HG03135 (cell line): ENCODE measurements around the gene STK40.
A peak's percentile ranks its signal among the peaks of the same experiment; 100 is the strongest.

Experiments used
- ATAC-seq: cut with Tn5 transposase; IDR thresholded peaks from one replicate; pipeline ENCODE4 v1.9.1; 2021; ENCODE audit warnings: mild to moderate bottlenecking, moderate library complexity; ENCODE audit not compliant: unreplicated experiment

STK40 gene

GRCh38 chr1:36385410-36386264, at the start of gene STK40:
STK40 (minus strand) TSS chr1:36385924; CDS start chr1:36361332, 24,592 bp downstream.
- peak; percentile 86 for ATAC-seq

GRCh38 chr1:36433102-36433501, 47.4 kb upstream of the STK40 start:
- ATAC-seq, result no peak

GRCh38 chr1:36432616-36433015, 46.9 kb upstream of the STK40 start:
- ATAC-seq, result no peak

GRCh38 chr1:36425791-36426190, 40.1 kb upstream of the STK40 start:
- ATAC-seq, result no peak

GRCh38 chr1:36421649-36422048, 35.9 kb upstream of the STK40 start:
- no peak for ATAC-seq

- ATAC-seq, result no peak
These were observed 35.2 kb upstream of the STK40 start for GRCh38 chr1:36420836-36421317.

GRCh38 chr1:36420409-36420808, 34.7 kb upstream of the STK40 start:
- no peak for ATAC-seq

GRCh38 chr1:36419569-36419968, 33.8 kb upstream of the STK40 start:
- no peak for ATAC-seq

- no peak for ATAC-seq
These were observed 33.4 kb upstream of the STK40 start for GRCh38 chr1:36419140-36419539.

- ATAC-seq, result no peak
These were observed 32.2 kb upstream of the STK40 start for GRCh38 chr1:36417931-36418330.

- no peak for ATAC-seq
These were observed 30.1 kb upstream of the STK40 start for GRCh38 chr1:36415661-36416326.

GRCh38 chr1:36414384-36414783, 28.7 kb upstream of the STK40 start:
- ATAC-seq, result no peak

- no peak for ATAC-seq
These were observed 26.2 kb upstream of the STK40 start for GRCh38 chr1:36411674-36412648.

- ATAC-seq, result no peak
These were observed 22.8 kb upstream of the STK40 start for GRCh38 chr1:36408479-36408878.

- no peak for ATAC-seq
These were observed 20.7 kb upstream of the STK40 start for GRCh38 chr1:36406440-36406839.

GRCh38 chr1:36402504-36402890, 16.8 kb upstream of the STK40 start:
- ATAC-seq, result no peak

- ATAC-seq, result no peak
These were observed 16.1 kb upstream of the STK40 start for GRCh38 chr1:36401602-36402503.

GRCh38 chr1:36400825-36401601, 15.3 kb upstream of the STK40 start:
- no peak for ATAC-seq

GRCh38 chr1:36400514-36400824, 14.7 kb upstream of the STK40 start:
- ATAC-seq, result no peak
